Measurements from ENCODE around the gene PPP1R37.

The PPP1R37 gene

DNA sequence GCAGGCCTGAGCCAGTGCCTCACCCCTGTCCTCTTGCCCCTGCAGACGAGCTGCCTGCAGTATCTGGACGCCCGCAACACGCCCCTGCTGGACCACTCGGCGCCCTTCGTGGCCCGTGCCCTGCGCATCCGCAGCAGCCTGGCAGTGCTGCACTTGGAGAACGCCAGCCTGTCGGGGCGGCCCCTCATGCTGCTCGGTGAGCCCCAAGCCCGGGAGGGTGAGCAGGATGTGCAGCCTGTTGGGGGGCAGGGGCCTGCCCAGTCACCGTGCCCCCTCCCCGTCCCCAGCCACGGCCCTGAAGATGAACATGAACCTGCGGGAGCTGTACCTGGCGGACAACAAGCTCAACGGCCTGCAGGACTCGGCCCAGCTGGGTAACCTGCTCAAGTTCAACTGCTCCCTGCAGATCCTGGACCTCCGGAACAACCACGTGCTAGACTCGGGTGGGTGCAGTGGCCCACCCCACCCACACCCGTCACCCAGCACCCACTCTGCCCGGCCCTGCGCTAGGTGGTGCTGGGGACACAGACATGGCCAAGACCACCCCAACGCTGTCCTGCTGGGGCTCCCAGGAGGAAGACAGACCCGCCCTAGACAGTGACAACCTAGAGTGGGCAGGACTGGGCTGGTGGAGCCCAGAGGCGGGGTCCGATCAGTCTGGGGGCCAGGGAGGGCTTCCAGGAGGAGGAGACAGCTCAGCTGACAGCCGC, 49.2 kb downstream of the PPP1R37 start:
- H3K9me3 ChIP-seq (ENCODE audit: control insufficient read depth, low read length): no peaks in the 10 kb centered on the region
- H3K27ac ChIP-seq: no peak overlapping the region
- no peak overlapping the region for H3K9ac ChIP-seq
- H3K4me1 ChIP-seq: no peaks in the 10 kb centered on the region
- TF ChIP-seq, protein P1, sequence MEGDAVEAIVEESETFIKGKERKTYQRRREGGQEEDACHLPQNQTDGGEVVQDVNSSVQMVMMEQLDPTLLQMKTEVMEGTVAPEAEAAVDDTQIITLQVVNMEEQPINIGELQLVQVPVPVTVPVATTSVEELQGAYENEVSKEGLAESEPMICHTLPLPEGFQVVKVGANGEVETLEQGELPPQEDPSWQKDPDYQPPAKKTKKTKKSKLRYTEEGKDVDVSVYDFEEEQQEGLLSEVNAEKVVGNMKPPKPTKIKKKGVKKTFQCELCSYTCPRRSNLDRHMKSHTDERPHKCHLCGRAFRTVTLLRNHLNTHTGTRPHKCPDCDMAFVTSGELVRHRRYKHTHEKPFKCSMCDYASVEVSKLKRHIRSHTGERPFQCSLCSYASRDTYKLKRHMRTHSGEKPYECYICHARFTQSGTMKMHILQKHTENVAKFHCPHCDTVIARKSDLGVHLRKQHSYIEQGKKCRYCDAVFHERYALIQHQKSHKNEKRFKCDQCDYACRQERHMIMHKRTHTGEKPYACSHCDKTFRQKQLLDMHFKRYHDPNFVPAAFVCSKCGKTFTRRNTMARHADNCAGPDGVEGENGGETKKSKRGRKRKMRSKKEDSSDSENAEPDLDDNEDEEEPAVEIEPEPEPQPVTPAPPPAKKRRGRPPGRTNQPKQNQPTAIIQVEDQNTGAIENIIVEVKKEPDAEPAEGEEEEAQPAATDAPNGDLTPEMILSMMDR (IDR thresholded peaks at IDR 0.05): no peak
- H3K36me3 ChIP-seq (ENCODE audit: control insufficient read depth, insufficient read depth, low read length): no peaks in the 10 kb centered on the region
- no peak overlapping the region for H2AFZ ChIP-seq
- H3K4me2 ChIP-seq (ENCODE audit: low read length): no peak overlapping the region
- H3K27me3 ChIP-seq (ENCODE audit: control insufficient read depth, insufficient read depth, low read length): no peaks in the 10 kb centered on the region
- H3K4me3 ChIP-seq (ENCODE audit: low read depth, low read length): no peak overlapping the region
- peaks cover 52% of the 10 kb centered on the region for H3K79me2 ChIP-seq

DNA sequence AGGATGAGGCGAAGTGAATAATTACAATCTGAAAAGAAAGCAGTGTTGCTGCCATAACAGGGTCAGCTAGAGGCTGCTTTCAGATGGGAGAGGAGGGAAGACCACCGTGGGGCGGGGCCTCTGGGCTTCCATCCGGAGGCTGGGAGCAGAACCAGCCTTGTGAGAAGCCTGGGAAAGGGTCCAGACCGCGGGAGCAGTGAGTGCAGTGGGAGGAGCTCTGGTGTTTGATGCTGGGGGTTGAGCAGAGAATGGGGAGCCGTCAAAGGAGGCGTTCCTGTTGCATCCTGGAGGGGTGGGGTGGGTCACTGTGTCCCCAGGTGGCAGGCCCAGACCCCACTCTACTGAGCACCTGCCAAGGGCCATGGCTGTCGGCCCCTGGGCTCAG, 49.7 kb downstream of the PPP1R37 start:
- H3K4me3 ChIP-seq (ENCODE audit: low read depth, low read length): no peak overlapping the region
- TF ChIP-seq, protein P1 (IDR thresholded peaks at IDR 0.05): no peak
- no peak overlapping the region for H3K27ac ChIP-seq
- H3K9me3 ChIP-seq (ENCODE audit: control insufficient read depth, low read length): no peaks in the 10 kb centered on the region
- no peaks in the 10 kb centered on the region for H3K36me3 ChIP-seq (ENCODE audit: control insufficient read depth, insufficient read depth, low read length)
- H3K4me1 ChIP-seq: no peaks in the 10 kb centered on the region
- H3K79me2 ChIP-seq: peaks cover 47% of the 10 kb centered on the region
- no peaks in the 10 kb centered on the region for H3K27me3 ChIP-seq (ENCODE audit: control insufficient read depth, insufficient read depth, low read length)
- H3K4me2 ChIP-seq (ENCODE audit: low read length): no peak overlapping the region
- H3K9ac ChIP-seq: no peak overlapping the region
- H2AFZ ChIP-seq: no peak overlapping the region

DNA sequence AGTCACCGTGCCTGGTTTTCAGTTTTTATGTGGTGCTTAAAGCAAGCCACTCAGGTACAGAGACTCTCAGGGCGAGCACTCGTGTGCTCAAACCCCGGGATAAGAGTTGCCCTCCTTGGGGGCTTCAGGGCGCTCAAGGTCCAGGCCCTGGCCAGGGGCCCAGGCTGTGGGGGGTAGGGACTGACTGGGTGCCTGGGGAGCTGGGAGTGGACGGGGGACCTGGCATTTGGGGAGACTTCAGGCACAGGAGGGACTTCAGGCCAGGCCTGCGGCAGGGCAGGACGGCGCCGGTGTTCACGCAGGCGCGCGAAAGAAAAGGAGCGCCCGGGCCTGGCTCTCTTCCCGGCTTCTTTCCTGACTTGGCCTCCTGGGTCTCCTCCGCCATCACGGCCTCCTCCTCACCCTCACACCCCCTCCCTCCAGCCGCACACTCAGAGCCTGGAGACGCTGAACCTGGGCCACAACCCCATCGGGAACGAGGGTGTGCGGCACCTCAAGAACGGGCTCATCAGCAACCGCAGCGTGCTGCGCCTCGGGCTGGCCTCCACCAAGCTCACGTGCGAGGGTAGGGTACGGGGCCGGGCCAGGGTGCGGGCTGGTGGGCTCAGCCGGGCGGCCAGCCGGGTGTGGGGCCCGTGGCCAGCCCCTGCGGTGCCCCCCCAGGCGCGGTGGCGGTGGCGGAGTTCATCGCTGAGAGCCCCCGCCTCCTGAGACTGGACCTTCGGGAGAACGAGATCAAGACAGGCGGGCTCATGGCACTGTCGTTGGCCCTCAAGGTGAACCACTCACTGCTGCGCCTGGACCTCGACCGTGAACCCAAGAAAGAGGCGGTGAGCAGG, 51.7 kb downstream of the PPP1R37 start:
- H3K9ac ChIP-seq: no peak overlapping the region
- no peaks in the 10 kb centered on the region for H3K27me3 ChIP-seq (ENCODE audit: control insufficient read depth, insufficient read depth, low read length)
- no peak overlapping the region for H3K4me3 ChIP-seq (ENCODE audit: low read depth, low read length)
- no peaks in the 10 kb centered on the region for H3K4me1 ChIP-seq
- peaks cover 35% of the 10 kb centered on the region for H3K79me2 ChIP-seq
- no peak overlapping the region for H3K4me2 ChIP-seq (ENCODE audit: low read length)
- no peaks in the 10 kb centered on the region for H3K9me3 ChIP-seq (ENCODE audit: control insufficient read depth, low read length)
- no peaks in the 10 kb centered on the region for H3K36me3 ChIP-seq (ENCODE audit: control insufficient read depth, insufficient read depth, low read length)
- H3K27ac ChIP-seq: no peak overlapping the region
- TF ChIP-seq, protein P1 (IDR thresholded peaks at IDR 0.05): no peak
- no peak overlapping the region for H2AFZ ChIP-seq

DNA sequence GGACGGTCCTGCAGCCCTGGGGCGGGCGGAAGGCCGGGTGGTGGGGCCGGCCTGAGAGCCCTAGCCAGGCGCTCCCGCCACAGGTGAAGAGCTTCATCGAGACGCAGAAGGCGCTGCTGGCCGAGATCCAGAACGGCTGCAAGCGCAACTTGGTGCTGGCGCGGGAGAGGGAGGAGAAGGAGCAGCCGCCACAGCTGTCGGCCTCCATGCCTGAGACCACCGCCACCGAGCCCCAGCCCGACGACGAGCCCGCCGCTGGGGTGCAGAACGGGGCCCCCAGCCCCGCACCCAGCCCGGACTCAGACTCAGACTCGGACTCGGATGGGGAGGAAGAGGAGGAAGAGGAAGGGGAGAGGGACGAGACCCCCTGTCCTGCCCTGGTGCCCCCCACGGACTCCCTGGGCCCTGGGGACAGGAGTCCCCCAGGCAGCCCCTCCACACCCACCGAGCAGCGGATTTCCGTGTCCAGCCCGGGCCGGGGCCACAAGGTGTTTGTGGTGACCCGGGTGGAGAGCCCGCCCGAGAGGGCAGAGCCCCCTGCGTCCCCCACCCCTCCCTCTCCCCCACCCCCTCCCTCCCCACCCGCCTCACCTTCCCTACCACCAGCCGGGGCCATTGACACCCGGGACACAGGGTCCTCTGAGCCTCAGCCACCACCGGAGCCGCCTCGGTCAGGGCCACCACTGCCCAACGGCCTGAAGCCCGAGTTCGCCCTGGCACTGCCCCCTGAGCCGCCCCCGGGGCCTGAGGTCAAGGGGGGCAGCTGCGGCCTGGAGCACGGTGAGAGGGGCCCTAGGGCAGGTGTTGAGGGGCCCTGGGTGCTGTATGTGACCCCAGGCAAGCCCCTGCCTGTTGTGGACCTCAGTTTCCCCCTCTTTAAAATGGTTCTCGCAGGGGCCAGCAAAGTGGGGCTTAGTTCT, 52.6 kb downstream of the PPP1R37 start:
- Histone ChIP-seq H3K9ac (no peak overlapping the region), H3K4me1 (no peaks in the 10 kb centered on the region), H3K9me3 (ENCODE audit: control insufficient read depth, low read length) (no peaks in the 10 kb centered on the region), H3K4me2 (ENCODE audit: low read length) (no peak overlapping the region), H3K27me3 (ENCODE audit: control insufficient read depth, insufficient read depth, low read length) (no peaks in the 10 kb centered on the region), H3K79me2 (peaks cover 29% of the 10 kb centered on the region), H2AFZ (no peak overlapping the region), H3K4me3 (ENCODE audit: low read depth, low read length) (no peak overlapping the region), H3K27ac (no peak overlapping the region), H3K36me3 (ENCODE audit: control insufficient read depth, insufficient read depth, low read length) (no peaks in the 10 kb centered on the region)
- TF ChIP-seq, protein P1 (IDR thresholded peaks at IDR 0.05): no peak

Measured in parathyroid adenoma (tissue), 2 donors.